ENCODE data around the gene SHE. TPM values are rescaled to one million over a fixed set of nuclear protein-coding genes. Genes with fewer than 3 reads are reported as not detected.
A peak's percentile ranks its signal among the peaks of the same experiment; 100 is the strongest.

Gene SHE
- total RNA-seq, 3 donors from 2014 or later (not counting 1 experiment from before 2014, with no cell fraction given): 0.10 to 0.14 TPM; not detected in 1

DNA sequence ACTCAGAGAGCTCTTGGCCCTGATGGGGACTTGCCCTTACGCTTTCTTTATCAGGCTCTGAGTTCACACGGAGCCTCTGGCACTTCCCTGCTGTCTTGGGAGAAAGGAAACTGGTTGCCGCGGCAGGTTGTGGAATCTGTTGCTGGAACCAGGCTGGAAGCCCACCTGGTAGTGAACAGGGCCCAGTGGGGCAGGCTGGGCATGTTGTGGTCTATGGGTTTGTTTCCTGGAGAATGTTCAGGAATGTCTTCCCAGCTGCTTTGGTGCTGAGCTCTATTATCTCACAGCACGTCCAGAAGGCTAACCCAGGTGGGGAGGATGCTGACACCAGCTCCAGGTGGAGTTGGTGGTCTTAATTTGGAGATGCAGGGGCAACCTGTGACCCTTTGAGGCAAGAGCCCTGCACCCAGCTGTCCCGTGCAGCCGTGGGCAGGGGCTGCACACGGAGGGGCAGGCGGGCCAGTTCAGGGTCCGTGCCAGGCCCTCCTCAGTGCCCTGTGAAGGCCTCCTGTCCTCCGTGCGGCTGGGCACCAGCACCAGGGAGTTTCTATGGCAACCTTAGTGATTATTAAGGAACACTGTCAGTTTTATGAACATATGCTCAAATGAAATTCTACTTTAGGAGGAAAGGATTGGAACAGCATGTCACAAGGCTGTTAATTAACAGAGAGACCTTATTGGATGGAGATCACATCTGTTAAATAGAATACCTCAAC lies 33.5 kb downstream of the SHE start:
- Mint-ChIP-seq H3K4me3 (no peak overlapping the region), H3K9me3 (no peaks in the 10 kb centered on the region), H3K27ac (no peak overlapping the region), H3K36me3 (no peaks in the 10 kb centered on the region), H3K4me1 (peaks cover 2 to 8% of the 10 kb centered on the region in 2 donors), H3K27me3 (ENCODE audit: low read depth in 2 of 2) (peaks cover 12 to 16% of the 10 kb centered on the region in 2 donors)
- Histone ChIP-seq H3K27me3 (ENCODE audit: control insufficient read depth, insufficient read depth, low read length) (no peaks in the 10 kb centered on the region), H3K9me3 (ENCODE audit: control insufficient read depth, insufficient read depth, low read length) (no peaks in the 10 kb centered on the region), H3K4me1 (ENCODE audit: control insufficient read depth, insufficient read depth, low read length) (peaks cover 29% of the 10 kb centered on the region), H3K27ac (ENCODE audit: low read length) (no peak overlapping the region), H3K36me3 (ENCODE audit: control insufficient read depth, insufficient read depth, low read length) (no peaks in the 10 kb centered on the region), H3K4me3 (ENCODE audit: low read length) (no peak overlapping the region)
- TF ChIP-seq CTCF (IDR thresholded peaks at IDR 0.05): no peak
- intact Hi-C loops (cut with micrococcal nuclease): no loop called here
- ATAC-seq (no peak), DNase-seq (no peak)
- 94% methylated on average over 12 of the region's 12 CpGs for WGBS (ENCODE audit: insufficient coverage)

DNA sequence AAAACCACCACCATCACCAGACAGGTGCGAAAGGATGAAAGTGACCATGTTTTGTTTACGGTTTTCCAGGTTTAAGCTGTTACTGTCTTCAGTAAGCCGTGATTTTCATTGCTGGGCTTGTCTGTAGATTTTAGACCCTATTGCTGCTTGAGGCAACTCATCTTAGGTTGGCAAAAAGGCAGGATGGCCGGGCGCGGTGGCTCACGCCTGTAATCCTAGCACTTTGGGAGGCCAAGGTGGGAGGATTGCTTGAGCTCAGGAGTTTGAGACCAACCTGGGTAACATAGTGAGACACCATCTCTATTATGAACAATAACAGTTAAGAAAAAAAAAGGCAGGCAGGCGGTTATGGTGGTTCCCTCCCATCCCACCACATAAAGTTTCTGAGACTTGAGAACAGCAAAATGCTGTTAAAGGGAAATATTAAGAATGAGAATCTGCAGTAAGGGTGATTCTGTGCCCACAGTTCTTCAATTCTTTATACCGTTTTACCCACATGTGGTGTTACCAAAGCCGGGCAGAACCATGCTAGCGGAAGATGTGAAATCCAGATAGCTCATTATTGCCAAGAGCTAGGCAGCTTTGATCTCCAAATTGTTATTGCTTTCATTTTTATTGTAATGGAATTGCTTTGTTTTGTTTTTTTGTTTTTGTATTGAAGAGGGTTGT lies 34.6 kb downstream of the SHE start:
- H3K4me1 Mint-ChIP-seq: peaks cover 9 to 13% of the 10 kb centered on the region in 2 donors
- intact Hi-C loops (cut with micrococcal nuclease): no loop called here
- H3K27ac ChIP-seq (ENCODE audit: low read length): no peak overlapping the region

DNA sequence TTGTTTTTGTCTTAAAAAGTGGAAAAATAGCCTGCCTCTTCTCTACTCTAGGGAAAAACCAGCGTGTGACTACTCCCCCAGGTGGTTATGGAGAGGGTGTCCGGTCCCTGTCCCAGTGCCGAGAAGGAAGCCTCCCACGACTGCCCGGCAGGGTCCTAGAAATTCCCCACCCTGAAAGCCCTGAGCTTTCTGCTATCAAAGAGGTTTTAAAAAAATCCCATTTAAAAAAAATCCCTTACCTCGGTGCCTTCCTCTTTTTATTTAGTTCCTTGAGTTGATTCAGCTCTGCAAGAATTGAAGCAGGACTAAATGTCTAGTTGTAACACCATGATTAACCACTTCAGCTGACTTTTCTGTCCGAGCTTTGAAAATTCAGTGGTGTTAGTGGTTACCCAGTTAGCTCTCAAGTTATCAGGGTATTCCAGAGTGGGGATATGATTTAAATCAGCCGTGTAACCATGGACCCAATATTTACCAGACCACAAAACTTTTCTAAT lies 35.2 kb downstream of the SHE start:
- 28% methylated on average over 7 of the region's 8 CpGs for WGBS (ENCODE audit: insufficient coverage)
- Histone ChIP-seq H3K27me3 (ENCODE audit: control insufficient read depth, insufficient read depth, low read length) (no peaks in the 10 kb centered on the region), H3K9me3 (ENCODE audit: control insufficient read depth, insufficient read depth, low read length) (no peaks in the 10 kb centered on the region), H3K4me1 (ENCODE audit: control insufficient read depth, insufficient read depth, low read length) (peaks cover 40% of the 10 kb centered on the region), H3K4me3 (ENCODE audit: low read length) (no peak overlapping the region), H3K27ac (ENCODE audit: low read length) (no peak overlapping the region), H3K36me3 (ENCODE audit: control insufficient read depth, insufficient read depth, low read length) (no peaks in the 10 kb centered on the region)
- intact Hi-C loops (cut with micrococcal nuclease): no loop called here
- ATAC-seq (no peak), DNase-seq (peak in 1 of 2 donors; percentile 34)
- Mint-ChIP-seq H3K27me3 (ENCODE audit: low read depth in 2 of 2) (peaks cover 13 to 16% of the 10 kb centered on the region in 2 donors), H3K4me3 (no peak overlapping the region), H3K27ac (no peak overlapping the region), H3K9me3 (no peaks in the 10 kb centered on the region), H3K4me1 (peaks cover 9 to 13% of the 10 kb centered on the region in 2 donors), H3K36me3 (no peaks in the 10 kb centered on the region)
- no peak for TF ChIP-seq CTCF (IDR thresholded peaks at IDR 0.05)

More for the DNA sequence above, 34.6 kb downstream of the SHE start:
- 73% methylated on average over 10 of the region's 11 CpGs for WGBS (ENCODE audit: insufficient coverage)
- Mint-ChIP-seq H3K4me3 (no peak overlapping the region), H3K9me3 (no peaks in the 10 kb centered on the region), H3K27ac (no peak overlapping the region), H3K36me3 (no peaks in the 10 kb centered on the region), H3K27me3 (ENCODE audit: low read depth in 2 of 2) (peaks cover 13 to 16% of the 10 kb centered on the region in 2 donors)
- no peaks in the 10 kb centered on the region for H3K9me3 ChIP-seq (ENCODE audit: control insufficient read depth, insufficient read depth, low read length)
- H3K4me3 ChIP-seq (ENCODE audit: low read length): no peak overlapping the region
- TF ChIP-seq CTCF (IDR thresholded peaks at IDR 0.05): no peak
- peak in 1 of 2 donors; percentile 53 for DNase-seq
- ATAC-seq: no peak
- H3K4me1 ChIP-seq (ENCODE audit: control insufficient read depth, insufficient read depth, low read length): peaks cover 40% of the 10 kb centered on the region
- H3K27me3 ChIP-seq (ENCODE audit: control insufficient read depth, insufficient read depth, low read length): no peaks in the 10 kb centered on the region
- H3K36me3 ChIP-seq (ENCODE audit: control insufficient read depth, insufficient read depth, low read length): no peaks in the 10 kb centered on the region

Data from natural killer cell (primary cell).